ENCODE results near the gene POU4F2.
"Not testable (repeated sequence)": the region's sequence is repeated elsewhere in the genome, so short reads cannot be mapped to it uniquely, and the experiment has no call there.

The POU4F2 gene

DNA sequence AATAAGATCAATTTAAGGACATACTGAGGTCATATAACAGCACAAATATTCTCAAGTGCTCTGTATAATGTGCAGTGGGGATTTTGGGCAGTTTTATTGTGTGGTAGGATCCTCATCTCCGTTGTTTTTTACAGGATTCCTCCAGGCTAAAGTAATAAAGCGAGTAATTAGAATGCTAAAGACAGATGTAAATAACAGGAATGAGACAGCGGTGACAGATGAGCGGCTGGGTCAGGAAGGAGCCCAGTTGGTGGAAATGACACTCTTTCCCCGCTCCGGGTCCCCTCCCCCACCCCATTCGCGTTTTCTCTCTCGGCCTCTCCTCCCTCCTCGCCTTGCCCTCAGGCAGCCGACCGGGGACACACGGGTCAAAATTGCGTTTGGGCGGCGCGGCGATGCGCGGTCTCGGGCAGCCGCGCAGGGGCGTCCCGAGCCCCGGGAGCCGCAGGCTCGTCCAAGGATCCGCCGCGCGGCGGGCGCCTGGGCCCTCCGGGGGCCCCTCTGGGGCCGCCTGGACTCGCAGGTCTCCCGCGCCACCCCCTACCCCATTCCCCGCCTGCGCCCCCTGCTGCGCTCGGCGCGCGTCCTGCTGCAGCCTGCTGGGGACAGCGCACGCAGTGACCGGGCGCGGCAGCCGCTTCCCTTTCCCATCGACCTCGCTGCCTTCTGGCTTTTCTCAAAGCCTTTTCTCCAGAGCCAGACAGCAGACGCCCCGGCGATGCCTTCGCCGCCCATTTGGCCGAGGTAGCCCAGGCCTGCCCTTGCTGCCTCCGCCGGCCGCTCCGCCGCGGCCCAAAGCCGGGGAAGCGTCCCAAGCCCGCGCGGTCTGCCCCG is 16.2 kb downstream of the POU4F2 start:
- peak in 1 of 2 experiments; percentile 16 for DNase-seq

GRCh38 chr4:146655521-146655856 is 16.8 kb downstream of the POU4F2 start:
- no peak for DNase-seq

- DNase-seq = no peak
Measured at GRCh38 chr4:146661367-146661766, 22.7 kb downstream of the POU4F2 start.

GRCh38 chr4:146663968-146664311 is 25.2 kb downstream of the POU4F2 start:
- not testable (repeated sequence) for DNase-seq

GRCh38 chr4:146674829-146675570 is 36.3 kb downstream of the POU4F2 start:
- DNase-seq = no peak
